Smooth muscle cell (in vitro differentiated cells): ENCODE data around the gene RFC1. TPM values are rescaled to one million over a fixed set of nuclear protein-coding genes. Genes with fewer than 3 reads are reported as not detected.

Experiments
- DNase-seq: peaks from one replicate; lab custom pipeline; 2025; ENCODE audit not compliant: unreplicated experiment; lab: John Stamatoyannopoulos, UW
- H2AFZ ChIP-seq: fragments of 200-600 bp; sonication (generic); 2 replicates; pipeline ENCODE4 v1.6.0; 2016; ENCODE audit warnings: antibody characterized with exemption, low read depth, mild to moderate bottlenecking
- H3F3A ChIP-seq: fragments of 200-600 bp; sonication (generic); 2 replicates; pipeline ENCODE4 v1.6.0; 2017; ENCODE audit warnings: antibody characterized with exemption, low read depth
- H3K27ac ChIP-seq: fragments of 200-600 bp; sonication (generic); 2 replicates; pipeline ENCODE4 v1.5.1; 2016; ENCODE audit warnings: low read depth, mild to moderate bottlenecking
- H3K27me3 ChIP-seq: fragments of 200-600 bp; sonication (generic); 2 replicates; pipeline ENCODE4 v1.6.1; 2016; ENCODE audit warnings: low read depth, mild to moderate bottlenecking
- H3K36me3 ChIP-seq: fragments of 200-600 bp; sonication (generic); 2 replicates; pipeline ENCODE4 v1.5.1; 2016; ENCODE audit warnings: low read depth
- H3K4me1 ChIP-seq: fragments of 200-600 bp; sonication (generic); 2 replicates; pipeline ENCODE4 v1.5.1; 2016; ENCODE audit warnings: low read depth
- H3K4me2 ChIP-seq: fragments of 200-600 bp; sonication (generic); 2 replicates; pipeline ENCODE4 v1.6.0; 2016; ENCODE audit warnings: mild to moderate bottlenecking
- H3K4me3 ChIP-seq: fragments of 200-600 bp; sonication (generic); 2 replicates; pipeline ENCODE4 v1.5.1; 2016; ENCODE audit warnings: mild to moderate bottlenecking
- H3K79me2 ChIP-seq: fragments of 200-600 bp; sonication (generic); 2 replicates; pipeline ENCODE4 v1.6.0; 2016; ENCODE audit warnings: low read depth, mild to moderate bottlenecking
- H3K9ac ChIP-seq: fragments of 200-600 bp; sonication (generic); 2 replicates; pipeline ENCODE4 v1.6.0; 2016; ENCODE audit warnings: low read depth
- H3K9me3 ChIP-seq: fragments of 200-600 bp; sonication (generic); replicated peaks from 2 replicates; pipeline ENCODE4 v1.5.1; 2016; ENCODE audit warnings: low read depth
- H4K20me1 ChIP-seq: fragments of 200-600 bp; sonication (generic); 2 replicates; pipeline ENCODE4 v1.6.0; 2016; ENCODE audit warnings: low read depth
- CTCF ChIP-seq: fragments of 200-600 bp; sonication (generic); IDR thresholded peaks from 2 replicates; pipeline ENCODE4 v1.5.1; 2017; ENCODE audit warnings: borderline replicate concordance, mild to moderate bottlenecking, antibody characterized with exemption; ENCODE audit not compliant: insufficient read depth, poor library complexity, severe bottlenecking
- WGBS: methylation state at CpG from one replicate; pipeline ENCODE4 v1.1.7; 2016; ENCODE audit warnings: low lambda C conversion rate; 5-methylcytosine and 5-hydroxymethylcytosine counted together
- polyA plus RNA-seq: library from polyadenylated mRNA; unstranded; fragments of >200 nt; fragmentation: Nextera tagmentation; extraction: Ambion mirVana; gene quantifications from 2 replicates; pipeline ENCODE4 v1.2.1, GENCODE V29; 2016
- total RNA-seq: library from RNA; depleted of rRNA; stranded (reverse); fragments of >200 nt; gene quantifications from 2 replicates; pipeline ENCODE4 v1.2.3, GENCODE V29; 2014

RFC1 gene
- total and polyA plus RNA-seq, 2 experiments from 2014 or later: 25.3 to 48.0 TPM

GRCh38 chr4:39323821-39324220 is 42.3 kb downstream of the RFC1 start:
- no peak for DNase-seq

DNA sequence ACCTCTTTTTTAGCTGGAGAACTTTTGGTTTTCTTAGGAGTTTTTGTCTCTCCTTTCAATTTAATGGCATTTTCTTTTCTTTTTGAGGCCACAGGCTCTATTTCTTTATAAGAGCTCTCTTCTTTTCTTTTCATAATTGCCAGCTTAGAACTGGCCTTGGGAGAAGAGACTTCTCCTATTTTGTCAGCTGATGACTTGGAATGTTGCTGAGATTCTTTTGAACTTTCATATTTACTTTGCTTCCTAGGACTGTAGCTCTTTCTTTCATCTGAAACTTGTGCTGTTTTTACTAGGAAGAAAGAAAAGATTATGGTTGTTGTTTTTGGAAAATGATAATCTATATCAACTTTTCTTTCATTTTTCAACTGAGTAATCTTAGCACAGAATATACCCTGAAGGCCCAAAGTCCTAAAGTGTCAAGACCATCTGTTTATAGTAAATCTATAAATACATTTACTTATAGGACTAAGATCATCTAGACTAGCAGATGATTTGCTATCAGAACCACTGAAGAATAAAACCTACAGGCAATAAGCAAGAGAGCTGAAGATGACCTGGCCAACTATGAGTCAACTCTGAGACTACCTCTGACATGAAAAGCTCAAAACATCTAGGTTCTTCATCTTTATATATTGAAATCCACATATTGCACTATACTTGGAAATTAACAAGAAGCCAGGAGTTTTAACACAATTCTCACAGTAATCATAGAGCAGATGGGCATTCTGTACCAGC is 45.6 kb downstream of the RFC1 start:
- no peaks in the 10 kb centered on the region for H3K79me2 ChIP-seq
- no peaks in the 10 kb centered on the region for H3F3A ChIP-seq
- H3K4me3 ChIP-seq: no peak overlapping the region
- peaks cover 5% of the 10 kb centered on the region for H3K36me3 ChIP-seq
- no peak for DNase-seq
- no peak overlapping the region for H2AFZ ChIP-seq
- no peak overlapping the region for H3K9ac ChIP-seq
- H4K20me1 ChIP-seq: no peaks in the 10 kb centered on the region
- H3K27me3 ChIP-seq: no peaks in the 10 kb centered on the region
- no peak overlapping the region for H3K27ac ChIP-seq
- H3K4me1 ChIP-seq: no peaks in the 10 kb centered on the region
- no peaks in the 10 kb centered on the region for H3K9me3 ChIP-seq
- no peak overlapping the region for H3K4me2 ChIP-seq
- TF ChIP-seq CTCF: no peak

More at GRCh38 chr4:39323821-39324220, 42.3 kb downstream of the RFC1 start:
- Histone ChIP-seq H3K4me2 (no peak overlapping the region), H3K9ac (no peak overlapping the region), H4K20me1 (peaks cover 4% of the 10 kb centered on the region), H3K4me1 (no peaks in the 10 kb centered on the region), H3K4me3 (no peak overlapping the region), H3K27ac (no peak overlapping the region), H2AFZ (no peak overlapping the region), H3F3A (no peaks in the 10 kb centered on the region), H3K36me3 (peaks cover 15% of the 10 kb centered on the region), H3K79me2 (peaks cover 8% of the 10 kb centered on the region), H3K9me3 (no peaks in the 10 kb centered on the region), H3K27me3 (no peaks in the 10 kb centered on the region)
- no peak for TF ChIP-seq CTCF
- WGBS: 100% methylated on average over 1 of the region's 1 CpG

GRCh38 chr4:39319676-39320075 is 46.5 kb downstream of the RFC1 start:
- Histone ChIP-seq H3K36me3 (peaks cover 5% of the 10 kb centered on the region), H3K27ac (peak overlapping the region; percentile 48)
- no peak for DNase-seq

More at GRCh38 chr4:39319676-39320075, 46.5 kb downstream of the RFC1 start:
- TF ChIP-seq CTCF: no peak
- Histone ChIP-seq H3K9ac (no peak overlapping the region), H3F3A (no peaks in the 10 kb centered on the region), H3K79me2 (no peaks in the 10 kb centered on the region), H2AFZ (no peak overlapping the region), H3K27me3 (no peaks in the 10 kb centered on the region), H3K4me2 (no peak overlapping the region), H3K9me3 (no peaks in the 10 kb centered on the region), H3K4me1 (no peaks in the 10 kb centered on the region), H4K20me1 (no peaks in the 10 kb centered on the region), H3K4me3 (no peak overlapping the region)
- WGBS: 70% methylated on average over 4 of the region's 4 CpGs
